HL-60/S4 treated with retinoic acid at 250 ng/mL for 4 days and 3 days (cell line): Measurements from ENCODE around the gene ZSCAN9.

Experiments
- in situ Hi-C: fragments of 300-500 bp; cut with MboI; formaldehyde crosslinking; loops from 2 replicates; pipeline ENCODE4 v1.7.0; 2022; ENCODE audit warnings: low sequenced_read_pairs

The ZSCAN9 gene

DNA sequence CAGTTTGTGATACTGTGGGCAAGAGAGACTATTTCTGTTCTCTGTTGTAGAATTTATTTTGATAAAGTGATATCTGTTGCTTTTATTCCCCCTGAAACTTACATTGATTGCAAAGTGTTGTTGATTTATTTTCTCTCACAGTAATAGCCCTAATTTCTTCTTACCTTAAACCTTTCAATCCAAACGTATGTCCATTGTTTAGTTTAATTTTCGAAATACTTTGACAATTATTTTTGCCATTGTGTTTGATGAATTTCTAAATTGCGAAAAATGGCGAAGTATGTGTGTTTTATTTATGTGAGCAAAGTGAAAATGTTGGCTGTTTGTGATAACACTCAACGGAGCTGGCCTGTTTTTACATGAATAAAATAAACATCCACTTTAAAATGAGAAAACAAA, 41.5 kb downstream of the ZSCAN9 start:
- in situ Hi-C loops, result no loop called here

DNA sequence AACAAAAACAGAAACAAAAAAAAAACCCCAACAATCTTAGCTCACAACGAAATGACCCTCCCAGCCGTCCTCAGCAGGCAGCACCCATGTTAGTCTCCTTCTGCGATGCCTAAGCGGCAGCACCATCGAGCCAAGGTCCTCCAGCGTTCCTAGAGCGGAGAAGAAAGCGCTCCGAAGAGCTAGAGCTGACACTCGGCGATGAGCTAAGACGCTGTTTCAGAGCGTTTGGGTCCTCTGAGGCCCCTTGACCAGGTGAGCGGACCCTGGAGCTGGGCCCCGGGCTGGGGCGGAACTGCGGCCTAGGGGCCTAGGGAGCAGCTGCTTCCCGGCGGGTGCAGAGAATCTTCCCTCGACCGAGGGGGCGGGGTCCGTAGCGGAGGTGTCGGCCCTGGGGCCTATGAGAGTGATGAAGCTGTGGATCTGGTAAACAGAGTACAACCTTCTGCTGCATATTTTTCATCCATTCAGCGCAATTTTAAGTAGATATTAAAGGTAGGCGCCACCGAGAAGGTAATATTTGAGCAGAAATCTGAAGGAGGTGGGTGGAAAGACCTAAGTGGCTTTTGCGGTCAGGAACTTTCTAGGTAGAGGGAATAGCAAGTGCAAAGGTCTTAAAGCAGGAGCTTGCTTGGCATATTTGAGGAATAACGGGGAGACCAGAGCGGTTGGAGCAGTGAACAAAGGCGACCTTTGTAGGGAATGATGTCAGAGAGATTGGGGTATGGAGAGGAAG, 42.1 kb downstream of the ZSCAN9 start, which contains the start of gene ZSCAN26:
ZSCAN26 (plus strand) TSS at position 182 of the 733 bp plus-strand sequence. CDS start 4,777 bp downstream, outside the sequence.
- in situ Hi-C loops, result no loop called here

DNA sequence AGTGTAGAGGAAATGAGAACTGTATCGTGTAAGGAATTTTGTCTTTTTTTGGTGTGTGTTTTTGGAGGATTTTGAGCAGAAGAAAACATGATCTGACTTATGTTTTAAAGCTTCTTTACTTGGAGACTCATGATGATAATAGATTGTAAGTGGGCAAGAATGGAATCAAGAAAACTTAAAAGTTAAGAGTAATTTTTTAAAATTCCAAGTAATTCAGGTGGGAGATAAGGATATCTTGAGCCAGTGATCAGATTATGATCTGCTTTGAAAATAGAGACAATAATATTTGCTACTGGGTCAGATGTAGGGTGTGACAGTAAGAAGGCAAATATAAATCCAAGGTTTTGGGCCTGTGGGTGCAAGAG, 42.6 kb downstream of the ZSCAN9 start:
- in situ Hi-C loops, result no loop called here

DNA sequence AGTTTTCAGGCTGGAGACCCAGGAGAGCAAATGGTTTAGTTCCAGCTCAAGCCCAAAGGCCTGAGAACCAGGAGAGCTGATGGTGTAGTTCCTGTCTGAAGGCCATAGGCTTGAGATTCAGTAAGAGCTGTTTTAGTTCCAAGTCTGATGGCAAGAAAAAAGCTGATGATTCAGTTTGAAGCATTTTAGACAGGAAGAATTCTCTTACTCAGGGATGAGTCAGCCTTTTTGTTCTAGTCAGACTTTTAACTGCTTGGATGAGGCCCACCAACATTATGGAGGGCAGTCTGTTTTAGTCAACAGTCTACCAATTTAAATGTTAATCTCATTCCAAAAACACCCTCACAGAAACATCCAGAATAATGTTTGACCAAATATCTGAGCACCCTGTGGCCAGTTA, 44.4 kb downstream of the ZSCAN9 start:
- in situ Hi-C loops, result no loop called here

DNA sequence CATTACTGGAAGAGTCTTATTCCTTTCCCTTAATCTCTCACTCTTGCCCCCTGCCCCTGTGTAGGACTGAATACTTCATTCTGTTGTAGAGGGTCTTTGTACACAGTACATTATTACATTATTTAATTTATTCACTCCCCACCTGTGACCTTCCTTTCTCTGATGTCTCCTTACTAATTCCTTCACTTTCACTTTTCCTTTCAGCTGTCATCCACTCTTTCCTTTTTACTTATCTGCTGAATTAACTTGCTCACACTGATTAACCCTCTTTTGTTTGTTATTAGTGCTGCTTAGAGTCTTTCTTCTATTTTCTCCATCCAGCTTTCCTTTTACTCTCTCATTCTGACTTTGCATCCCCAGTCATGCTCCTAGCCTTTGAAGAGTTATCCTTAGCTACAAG, 49.8 kb downstream of the ZSCAN9 start:
- in situ Hi-C loops, result no loop called here

DNA sequence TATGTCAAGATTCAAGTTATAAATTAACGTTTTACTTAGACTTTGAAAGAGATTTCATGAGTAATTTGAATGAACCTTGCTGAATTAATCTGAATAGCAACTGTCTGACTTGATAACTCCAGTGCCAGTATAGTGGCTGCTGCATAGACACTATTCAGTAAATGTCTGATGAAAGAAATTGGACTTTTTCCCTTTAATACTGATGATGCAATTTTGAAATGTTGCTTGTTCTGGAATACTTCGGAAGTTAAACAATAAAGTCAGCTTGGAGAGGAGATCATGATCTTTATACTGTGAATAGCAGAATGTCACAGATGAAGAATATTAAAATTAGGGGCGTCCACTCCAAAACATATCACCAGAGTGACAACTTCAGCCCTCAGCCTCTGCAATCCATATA, 52.7 kb downstream of the ZSCAN9 start:
- in situ Hi-C loops, result no loop called here

DNA sequence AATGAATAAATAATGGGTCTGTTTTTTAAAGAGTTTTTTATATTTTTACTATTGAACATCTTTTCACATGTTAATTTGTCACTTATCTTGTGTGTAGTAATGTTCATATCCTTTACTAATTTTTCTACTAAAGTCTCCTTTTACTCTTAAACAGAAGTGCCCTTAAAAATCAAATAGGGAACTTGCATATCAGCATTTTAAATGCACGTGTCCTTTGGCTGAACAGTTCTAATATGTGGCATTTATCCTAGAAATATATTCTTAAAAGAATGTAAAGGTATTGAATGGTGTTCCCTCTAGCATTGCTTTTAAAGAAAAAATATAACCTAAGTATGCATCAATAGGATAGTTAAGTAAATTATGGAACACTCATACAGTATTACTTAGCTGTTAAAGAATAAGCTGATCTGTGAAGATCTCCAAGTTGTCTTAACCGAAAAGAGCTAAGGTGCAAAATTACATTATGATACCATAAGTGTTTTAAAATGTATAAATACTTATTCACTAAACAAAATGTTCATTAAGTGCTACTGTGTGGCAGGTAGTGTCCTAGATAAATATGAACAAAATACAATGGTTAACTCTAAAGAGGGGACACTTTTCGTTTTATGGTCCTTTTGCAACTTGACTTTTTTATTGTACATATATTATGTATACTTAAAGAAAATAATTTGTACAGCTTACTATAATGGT, 55.7 kb downstream of the ZSCAN9 start:
- in situ Hi-C loops, result no loop called here

DNA sequence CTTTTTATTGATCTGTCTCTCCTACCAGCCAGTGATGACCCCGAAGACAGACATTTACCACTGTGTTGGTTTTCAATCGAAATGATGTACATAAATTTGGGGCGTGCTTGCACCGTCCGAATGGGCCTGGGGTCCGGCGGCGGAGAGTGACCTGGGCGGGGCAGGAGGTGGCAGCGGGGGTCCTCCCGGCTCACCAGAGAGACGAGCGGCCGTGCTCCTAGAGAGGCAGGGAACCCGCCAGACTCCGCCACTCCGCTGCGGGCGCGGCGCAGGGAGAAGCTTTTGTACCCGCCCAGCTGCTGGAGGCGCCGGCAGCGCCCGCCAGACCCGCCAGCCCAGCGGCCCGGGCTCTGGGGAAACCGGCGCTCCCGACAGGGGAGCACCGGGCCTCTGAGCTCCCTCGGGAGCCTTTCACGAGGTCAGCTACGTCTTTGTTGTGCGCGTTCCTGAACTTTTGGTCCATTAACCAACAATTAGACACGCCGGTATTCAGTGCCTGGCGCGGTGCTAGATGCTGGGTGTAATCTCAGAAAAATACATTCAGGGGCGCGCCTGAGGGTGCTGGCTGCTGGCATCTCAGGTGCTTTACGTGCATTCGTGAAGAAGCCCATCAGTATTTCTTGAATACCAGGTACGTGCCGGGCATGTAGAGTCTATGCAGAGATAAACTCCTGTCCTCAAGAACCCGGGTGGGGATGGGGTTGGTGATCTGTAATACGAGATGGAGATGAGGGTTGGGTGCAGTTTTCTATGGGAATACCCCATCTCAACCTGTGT, 56.4 kb downstream of the ZSCAN9 start, which contains the start of gene PGBD1:
PGBD1 (plus strand) TSS at position 285 of the 777 bp plus-strand sequence. CDS start 2,242 bp downstream, outside the sequence.
- in situ Hi-C loops, result no loop called here

DNA sequence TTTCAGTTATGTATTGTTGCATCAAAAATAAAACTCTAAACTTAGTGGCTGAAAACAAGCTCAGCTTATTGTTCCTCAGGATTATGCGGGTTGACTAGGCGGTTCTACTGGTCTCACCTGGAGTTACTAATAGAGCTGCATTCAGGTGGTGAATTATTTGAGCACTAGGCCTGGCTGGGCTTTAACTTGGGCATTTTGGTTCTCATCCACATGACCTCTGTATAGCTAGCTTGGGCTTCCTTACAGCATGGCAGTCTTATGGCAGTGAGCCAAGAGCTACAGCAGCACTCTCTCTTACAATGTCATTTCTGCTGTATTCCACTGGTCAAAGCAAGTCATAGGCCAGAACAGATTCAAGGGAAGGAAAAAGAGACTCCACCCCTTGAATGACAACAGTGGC, 57.9 kb downstream of the ZSCAN9 start:
- in situ Hi-C loops, result no loop called here
